ENCODE measurements around the gene ABCB10.

DNA sequence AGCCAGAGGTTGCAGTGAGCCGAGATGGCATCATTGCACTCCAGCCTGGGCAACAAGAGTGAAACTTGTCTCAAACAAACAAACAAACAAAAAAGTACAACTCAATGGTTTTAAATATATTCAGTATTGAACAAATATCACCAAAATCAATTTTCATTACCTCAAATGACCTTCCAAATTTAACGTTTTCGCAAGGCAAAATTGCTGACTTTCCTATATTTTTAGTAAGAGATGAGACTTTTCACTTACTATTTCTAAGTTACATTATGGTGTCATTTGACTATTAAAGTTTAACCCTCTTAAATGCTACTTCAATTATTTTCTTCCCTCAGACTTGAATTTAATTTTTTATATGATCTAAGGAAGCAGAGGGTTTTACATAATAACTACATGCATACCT lies 23.0 kb upstream of the ABCB10 start:
- TF ChIP-seq, protein P1, sequence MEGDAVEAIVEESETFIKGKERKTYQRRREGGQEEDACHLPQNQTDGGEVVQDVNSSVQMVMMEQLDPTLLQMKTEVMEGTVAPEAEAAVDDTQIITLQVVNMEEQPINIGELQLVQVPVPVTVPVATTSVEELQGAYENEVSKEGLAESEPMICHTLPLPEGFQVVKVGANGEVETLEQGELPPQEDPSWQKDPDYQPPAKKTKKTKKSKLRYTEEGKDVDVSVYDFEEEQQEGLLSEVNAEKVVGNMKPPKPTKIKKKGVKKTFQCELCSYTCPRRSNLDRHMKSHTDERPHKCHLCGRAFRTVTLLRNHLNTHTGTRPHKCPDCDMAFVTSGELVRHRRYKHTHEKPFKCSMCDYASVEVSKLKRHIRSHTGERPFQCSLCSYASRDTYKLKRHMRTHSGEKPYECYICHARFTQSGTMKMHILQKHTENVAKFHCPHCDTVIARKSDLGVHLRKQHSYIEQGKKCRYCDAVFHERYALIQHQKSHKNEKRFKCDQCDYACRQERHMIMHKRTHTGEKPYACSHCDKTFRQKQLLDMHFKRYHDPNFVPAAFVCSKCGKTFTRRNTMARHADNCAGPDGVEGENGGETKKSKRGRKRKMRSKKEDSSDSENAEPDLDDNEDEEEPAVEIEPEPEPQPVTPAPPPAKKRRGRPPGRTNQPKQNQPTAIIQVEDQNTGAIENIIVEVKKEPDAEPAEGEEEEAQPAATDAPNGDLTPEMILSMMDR (optimal IDR thresholded peaks at IDR 0.05 in 1 of 3, IDR thresholded peaks at IDR 0.05 in 1 of 3, conservative IDR thresholded peaks at IDR 0.05 in 1 of 3; ENCODE audit: extremely low read depth in 1 of 3, insufficient read depth in 2 of 3, low read length in 3 of 3): no peak
- TF ChIP-seq EZH2 (IDR thresholded peaks at IDR 0.05; ENCODE audit: low read length): no peak

All from keratinocyte (primary cell).